HG03469 (cell line): Measurements from ENCODE around the gene ARHGAP12.
"Not testable (repeated sequence)": the region's sequence is repeated elsewhere in the genome, so short reads cannot be mapped to it uniquely, and the experiment has no call there.

Experiments
- ATAC-seq: cut with Tn5 transposase; IDR thresholded peaks from one replicate; pipeline ENCODE4 v1.9.1; 2021; ENCODE audit warnings: mild to moderate bottlenecking, moderate library complexity, moderate number of reproducible peaks; ENCODE audit not compliant: unreplicated experiment

The ARHGAP12 gene, protein sequence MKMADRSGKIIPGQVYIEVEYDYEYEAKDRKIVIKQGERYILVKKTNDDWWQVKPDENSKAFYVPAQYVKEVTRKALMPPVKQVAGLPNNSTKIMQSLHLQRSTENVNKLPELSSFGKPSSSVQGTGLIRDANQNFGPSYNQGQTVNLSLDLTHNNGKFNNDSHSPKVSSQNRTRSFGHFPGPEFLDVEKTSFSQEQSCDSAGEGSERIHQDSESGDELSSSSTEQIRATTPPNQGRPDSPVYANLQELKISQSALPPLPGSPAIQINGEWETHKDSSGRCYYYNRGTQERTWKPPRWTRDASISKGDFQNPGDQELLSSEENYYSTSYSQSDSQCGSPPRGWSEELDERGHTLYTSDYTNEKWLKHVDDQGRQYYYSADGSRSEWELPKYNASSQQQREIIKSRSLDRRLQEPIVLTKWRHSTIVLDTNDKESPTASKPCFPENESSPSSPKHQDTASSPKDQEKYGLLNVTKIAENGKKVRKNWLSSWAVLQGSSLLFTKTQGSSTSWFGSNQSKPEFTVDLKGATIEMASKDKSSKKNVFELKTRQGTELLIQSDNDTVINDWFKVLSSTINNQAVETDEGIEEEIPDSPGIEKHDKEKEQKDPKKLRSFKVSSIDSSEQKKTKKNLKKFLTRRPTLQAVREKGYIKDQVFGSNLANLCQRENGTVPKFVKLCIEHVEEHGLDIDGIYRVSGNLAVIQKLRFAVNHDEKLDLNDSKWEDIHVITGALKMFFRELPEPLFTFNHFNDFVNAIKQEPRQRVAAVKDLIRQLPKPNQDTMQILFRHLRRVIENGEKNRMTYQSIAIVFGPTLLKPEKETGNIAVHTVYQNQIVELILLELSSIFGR

DNA sequence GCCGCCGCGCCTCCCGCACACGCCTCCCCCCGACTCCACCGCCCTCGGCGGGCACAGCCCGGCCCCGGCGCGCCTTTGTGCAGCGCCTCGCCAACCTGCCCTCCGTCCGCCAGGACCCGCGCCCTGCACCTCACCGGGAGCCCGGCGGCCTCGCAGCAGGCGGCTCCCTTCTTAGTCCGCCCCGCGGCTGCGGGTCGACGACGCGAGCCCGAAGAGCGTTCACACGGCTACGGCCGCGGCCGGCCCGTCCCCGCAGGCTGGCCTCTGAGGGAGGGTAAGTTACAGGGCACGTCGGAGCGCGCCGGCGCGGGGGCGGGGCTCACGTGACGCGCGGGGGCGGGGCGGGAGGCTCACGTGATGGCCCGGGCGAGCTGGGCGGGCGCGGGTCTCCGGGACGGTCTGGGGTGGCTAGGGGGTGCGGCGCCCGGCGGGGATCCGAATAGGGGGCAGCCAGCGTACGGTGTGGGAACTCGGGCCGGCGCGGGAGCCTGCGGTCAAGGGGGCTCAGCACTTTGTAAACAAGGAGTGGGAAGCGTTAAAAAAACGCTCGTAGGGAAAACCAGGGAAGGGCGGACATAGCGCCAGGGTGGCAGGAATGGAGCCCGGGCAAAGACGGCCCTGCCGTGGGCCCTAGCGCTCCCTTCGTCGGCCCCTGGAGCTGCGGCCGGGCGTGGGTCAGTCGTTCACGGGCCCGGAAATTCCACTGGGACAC, at the start of gene ARHGAP12:
Gene ARHGAP12, minus strand, starts transcription at position 283 of the 712 bp plus-strand sequence. CDS start 19,976 bp downstream, outside the sequence.
- ATAC-seq: peak; percentile 38

DNA sequence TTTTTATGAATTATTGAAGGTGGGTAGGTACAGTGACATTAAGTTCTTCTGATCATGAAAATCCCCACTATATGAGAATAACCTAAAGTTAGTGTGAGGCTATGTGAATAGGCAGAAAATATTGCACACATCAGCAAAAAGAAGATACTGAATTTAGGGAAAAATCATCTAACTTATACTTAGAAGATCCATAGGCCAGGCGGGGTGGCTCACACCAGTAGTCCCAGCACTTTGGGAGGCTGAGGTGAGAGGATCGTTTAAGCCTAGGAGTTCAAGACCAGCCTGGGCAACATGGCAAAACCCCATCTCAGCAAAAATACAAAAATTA, 49.5 kb upstream of the ARHGAP12 start:
- ATAC-seq: no peak

DNA sequence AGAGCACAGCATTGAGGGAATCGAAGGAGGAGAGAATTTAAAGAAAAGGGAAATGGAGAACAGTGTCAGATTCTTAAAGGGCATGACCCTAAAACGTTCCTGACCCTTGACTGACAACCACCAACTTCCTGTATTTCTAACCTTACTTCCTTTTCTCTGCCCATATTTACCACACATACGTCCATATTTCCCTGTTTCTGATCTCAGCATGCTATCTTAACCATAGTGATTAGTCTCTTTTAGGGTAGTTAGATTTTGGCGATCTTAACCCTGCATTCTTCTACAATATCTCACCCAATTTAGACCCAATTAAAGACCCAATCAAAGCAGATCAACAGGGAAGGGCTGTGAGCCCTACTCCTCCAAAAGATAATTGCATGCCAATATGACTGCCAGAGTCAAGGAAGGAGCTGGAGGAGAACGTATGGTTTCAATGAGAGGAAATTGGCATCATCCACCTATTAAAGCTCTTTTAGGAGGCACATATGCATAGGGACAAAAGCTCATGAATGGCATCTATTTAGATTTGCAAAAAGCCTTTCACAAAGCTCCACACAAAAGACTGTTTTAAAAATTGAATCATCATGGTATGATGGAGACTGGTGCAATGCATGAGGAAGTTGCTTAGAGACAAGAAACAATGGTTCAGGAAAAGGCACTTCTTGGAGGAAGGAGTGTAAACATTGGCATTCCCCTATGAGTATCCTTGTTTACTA, 49.0 kb upstream of the ARHGAP12 start:
- no peak for ATAC-seq

DNA sequence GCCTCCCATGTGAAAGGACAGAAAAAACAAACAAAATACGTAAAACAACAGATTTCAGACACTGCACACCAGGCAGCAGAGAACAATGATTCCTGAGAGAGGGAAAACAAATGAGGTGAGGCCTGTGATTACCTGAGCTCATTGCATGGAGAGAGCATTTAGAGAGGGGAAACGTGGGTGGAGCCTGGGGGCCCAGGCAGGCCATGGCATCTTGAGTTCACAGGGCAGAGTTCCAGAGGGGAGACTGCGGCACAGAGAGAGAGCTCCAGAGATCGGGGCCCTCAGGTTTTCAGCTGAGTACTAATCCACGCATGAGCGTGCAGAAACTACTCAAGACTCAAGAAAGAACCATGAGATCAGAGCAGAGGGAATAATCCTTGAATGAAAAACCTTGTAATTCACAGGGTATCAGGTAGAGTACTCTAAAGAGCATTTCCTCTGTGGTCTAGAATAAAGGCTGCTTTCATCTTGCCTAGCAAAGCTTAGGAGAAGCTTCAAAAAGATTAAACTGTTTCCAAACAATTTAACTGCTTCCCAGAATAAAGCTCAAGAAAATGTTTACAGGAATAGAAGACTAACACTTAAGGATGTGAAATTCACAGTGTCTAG, 46.6 kb upstream of the ARHGAP12 start:
- no peak for ATAC-seq

DNA sequence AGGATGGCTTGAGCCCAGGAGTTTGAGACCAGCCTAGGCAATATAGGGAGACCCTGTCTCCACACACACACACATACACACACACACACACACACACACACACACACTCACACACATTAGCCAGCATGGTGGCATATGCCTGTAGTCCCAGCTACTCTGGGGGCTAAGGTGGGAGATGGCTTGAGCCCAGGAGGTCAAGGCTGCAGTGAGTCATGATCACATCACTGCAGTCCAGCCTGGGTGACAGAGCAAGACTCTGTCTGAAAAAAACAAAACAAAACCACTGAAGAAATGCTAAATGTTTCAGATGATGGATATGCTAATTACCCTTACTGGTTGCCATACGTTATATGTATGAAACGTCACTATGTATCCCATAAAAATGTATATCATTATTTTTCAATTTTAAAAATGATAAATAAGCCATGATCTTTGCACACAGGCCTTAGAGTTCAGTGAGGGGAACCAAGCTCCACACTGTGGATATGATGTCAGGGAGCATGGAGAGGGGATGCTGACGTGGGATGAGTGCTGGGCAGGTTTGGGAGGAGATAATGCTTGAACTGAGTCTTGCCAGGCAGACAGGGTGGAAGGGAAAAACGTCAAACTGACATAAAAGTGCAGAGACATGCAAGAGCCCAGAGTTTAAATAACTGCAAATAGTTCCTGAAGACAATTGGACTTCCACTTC, 45.9 kb upstream of the ARHGAP12 start:
- ATAC-seq: no peak

DNA sequence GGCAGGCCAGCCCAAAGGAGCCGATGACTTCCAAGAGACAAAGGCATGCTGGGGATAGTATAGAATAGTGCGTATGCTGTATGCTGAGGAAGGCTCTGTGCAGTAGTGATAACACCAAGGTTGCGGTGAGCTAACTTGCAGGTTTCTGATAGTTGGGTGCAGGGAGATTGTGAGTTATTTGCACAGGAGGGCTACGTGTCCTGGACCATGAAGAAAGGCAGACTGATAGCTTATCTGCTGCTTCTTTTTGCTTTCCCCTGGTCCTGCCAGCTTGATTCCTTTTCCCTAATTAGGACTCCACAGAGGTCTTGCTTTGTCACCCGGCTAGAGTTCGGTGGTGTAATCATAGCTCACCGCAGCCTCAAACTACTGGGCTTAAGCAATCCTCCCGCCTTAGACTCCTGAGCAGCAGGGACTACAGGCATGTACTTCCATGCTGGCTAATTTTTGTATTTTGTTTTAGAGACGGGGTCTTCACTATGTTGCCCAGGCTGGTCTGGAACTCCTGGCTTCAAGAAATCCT, 43.9 kb upstream of the ARHGAP12 start:
- no peak for ATAC-seq

DNA sequence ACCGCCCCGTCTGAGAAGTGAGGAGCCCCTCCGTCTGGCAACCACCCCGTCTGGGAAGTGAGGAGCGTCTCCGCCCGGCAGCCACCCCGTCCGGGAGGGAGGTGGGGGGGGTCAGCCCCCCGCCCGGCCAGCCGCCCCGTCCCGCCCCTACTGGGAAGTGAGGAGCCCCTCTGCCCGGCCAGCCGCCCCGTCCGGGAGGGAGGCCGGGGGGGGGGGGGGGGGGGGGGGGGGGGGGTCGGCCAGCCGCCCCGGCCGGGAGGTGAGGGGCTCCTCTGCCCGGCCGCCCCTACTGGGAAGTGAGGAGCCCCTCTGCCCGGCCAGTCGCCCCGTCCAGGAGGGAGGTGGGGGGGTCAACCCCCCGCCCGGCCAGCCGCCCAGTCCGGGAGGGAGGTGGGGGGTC, 41.2 kb upstream of the ARHGAP12 start:
- not testable (repeated sequence) for ATAC-seq

DNA sequence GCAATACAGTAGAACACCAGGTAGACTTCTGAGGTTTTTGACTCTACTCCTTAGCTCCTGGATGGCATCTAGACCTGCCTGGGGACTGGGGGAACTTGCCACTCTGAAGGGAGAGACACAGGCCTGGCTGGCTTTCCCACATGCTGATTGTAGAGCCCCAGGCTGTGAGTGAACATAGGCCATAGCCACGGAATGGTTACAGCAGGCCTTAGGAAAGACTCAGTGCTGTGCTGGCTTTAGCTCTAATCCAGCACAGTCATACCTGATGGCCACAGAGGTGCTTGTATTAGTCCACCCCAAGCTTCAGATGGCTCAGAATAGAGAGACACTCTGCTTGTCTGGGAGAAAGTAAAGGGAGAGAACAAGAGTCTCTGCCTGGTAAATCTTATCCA, 35.0 kb upstream of the ARHGAP12 start:
- ATAC-seq: no peak

DNA sequence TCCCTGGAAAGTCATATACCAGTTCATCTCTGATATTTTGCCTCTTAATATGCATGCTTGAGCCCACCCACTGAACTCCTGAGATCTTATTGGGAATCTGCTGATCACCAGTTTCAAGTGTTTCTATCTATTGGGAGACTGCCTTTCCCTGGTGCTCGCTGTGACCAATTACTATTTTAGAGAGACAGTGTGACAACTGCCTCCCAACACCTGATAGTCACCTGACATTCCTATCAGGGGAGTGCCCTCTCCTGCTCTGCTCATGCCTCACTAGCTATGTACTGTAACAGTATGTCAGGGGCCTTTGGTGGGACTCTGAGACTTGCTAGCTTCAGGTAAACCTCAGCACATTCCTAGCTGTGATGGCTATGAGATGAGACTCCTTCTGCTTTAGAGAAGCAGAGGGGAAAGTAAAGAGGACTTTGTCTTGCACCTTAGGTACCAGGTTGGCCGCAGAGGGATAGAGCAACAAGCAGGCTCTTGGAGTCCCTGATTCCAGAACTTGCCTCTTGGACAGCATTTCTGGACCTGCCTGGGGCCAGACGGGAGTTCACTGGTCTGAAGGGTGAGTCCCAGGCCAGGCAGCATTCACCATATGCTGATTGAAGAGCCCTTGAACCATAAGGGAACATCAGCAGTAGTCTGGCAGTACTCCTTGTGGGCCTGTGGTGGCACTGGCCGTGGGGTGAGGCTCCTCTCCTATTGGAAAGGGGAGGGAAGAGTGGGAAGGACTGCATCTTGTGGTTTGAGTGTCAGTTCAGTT, 34.4 kb upstream of the ARHGAP12 start:
- ATAC-seq: no peak

DNA sequence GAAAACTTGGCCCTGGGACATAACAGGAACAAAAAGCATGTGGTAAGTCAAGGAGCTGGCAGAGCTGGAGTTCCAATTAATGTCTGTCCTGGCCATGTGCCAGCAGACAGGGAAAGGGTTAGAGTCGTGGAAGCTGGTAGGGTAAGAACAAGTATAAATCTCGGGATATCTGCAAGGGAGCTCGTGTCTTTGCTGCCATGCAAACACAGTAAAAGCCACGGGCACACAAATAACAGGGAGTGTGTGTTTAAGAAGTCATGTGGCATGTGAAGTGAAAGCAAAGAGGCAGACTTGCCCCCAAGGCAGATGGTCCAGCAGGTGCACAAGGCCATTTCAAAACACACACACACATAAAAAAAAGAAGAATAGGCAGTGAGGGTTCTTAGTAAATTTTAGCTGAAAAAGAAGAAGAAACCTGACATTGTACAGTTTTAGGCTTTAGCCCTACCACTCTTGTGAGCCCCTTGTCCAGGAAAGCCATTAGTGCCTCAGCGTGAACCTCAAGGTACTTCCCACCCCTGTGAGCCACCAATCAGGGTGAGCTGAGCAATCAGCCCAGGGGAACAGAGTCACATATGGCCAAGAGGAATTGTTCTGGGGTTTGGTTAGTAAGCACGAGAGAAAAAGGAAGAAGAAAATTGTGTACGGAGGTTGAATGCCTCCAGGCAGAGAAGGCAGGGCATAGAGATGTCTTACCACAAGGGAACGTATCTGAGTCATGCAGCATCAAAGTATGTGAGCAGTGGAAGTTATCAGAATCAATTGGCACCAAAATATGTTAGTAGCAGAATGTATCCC, 32.8 kb upstream of the ARHGAP12 start:
- no peak for ATAC-seq

DNA sequence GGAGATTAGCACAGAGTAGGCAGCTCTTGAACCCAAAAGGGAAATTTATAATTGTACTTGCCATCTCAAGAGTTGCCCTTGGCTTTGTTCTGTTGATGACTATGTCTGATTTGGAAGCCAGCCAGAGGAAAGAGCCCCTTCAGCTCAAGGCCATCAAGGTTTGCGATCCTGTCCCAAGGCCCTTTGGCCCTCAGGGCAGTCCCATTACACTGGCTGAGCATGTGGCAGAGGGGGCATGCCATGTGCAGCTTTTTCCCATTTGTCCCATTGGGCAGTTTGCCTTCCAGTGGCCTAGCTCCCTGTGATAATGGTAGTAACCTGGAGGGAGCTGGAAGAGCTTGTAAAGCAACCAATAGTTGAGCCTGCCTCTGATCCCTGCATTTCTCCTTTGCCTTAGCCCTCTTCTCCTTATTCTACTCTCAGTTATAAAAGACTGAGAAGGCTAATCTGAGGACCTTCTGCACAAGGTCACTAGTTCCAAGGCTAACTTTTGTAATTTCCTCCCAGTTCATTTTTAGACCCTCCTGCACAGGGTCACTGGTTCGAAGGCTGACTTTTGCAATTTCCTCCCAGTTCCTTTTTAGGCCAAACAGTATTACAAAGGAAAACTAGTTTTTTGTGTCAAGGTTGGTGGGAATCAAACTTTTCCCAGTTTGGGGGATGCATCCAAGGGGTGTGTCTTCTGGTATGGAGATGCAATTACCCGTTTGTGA, 31.0 kb upstream of the ARHGAP12 start:
- ATAC-seq: no peak

DNA sequence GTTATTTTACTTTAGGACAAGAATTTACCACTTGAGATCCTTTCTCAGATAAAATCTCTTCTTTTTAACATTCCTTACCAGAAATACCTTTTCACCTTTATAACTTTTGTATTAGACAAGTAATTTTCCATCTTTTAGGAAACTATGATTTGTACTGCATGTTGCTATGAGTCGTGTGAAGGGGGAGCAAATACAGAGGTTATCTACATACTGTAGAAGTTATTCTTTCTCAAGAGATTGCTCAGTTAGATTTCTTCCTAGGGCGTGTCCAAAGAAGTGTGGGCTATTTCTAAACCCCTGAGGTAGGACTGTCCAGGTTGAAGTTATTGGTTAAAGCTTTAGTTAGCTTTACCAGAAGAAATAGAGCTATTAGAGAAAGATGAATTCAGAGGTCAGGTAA, 30.2 kb upstream of the ARHGAP12 start:
- ATAC-seq: no peak

DNA sequence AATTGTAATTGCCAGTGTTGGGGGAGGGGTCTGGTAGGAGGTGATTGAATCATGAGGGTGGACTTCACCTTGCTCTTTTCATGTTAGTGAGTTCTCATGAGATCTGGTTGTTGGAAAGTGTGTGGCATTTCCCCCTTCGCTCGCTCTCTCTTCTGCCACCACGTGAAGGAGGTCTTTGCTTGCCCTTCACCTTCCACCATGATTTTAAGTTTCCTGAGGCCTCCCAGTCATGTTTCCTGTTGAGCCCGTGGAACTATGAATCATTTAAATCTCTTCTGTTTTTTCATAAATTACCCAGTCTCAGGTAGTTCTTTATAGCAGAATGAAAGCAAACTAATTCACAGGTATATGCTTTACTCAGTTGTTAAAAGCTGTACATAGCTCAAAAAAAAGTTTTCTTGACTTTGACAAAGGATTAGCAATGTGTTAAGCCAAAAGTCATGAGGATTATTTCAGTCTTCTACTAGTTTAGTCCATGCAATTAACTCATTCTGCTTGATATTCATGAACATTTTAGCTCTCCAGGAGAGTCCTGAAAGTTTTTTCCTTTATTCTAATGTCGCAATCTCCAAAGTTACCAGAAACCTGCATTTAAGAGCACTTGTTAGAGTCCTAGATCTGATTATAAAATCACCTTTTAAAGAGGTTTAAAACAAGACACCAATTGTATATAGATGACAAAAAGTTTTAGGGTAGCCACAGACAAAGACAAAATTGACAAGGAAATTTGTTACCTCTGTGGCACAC, 27.7 kb upstream of the ARHGAP12 start:
- ATAC-seq: no peak

DNA sequence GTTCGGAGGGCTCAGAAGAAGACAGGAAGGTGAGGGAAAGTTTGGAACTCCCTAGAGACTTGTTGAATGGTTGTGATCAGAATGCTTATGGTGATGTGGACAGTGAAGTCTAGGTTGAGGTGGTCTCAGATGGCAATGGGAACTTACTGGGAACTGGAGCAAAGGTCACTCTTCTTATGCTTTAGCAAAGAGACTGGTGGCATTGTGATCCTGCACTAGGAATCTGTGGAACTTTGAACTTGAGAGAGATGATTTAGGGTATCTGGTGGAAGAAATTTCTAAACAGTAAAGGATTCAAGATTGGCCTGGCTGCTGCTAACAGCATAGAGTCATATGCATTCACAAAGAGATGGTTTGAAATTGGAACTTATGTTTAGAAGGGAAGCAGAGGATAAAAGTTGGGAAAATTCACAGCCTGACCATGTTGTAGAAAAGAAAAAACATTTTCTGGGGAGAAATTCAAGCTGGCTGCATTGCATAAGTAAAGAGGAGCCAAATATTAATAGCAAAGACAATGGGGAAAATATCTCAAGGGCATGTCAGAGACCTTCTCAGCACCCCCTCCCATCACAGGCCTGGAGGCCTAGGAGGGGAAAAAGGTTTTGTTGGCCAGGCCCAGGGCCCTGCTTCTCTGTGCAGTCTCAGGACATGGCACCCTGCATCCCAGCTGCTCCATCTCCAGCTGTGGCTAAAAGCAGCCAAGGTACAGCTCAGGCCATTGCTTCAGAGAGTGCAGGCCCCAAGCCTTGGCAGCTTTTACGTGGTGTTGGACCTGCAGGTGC, 26.0 kb upstream of the ARHGAP12 start:
- ATAC-seq: no peak

DNA sequence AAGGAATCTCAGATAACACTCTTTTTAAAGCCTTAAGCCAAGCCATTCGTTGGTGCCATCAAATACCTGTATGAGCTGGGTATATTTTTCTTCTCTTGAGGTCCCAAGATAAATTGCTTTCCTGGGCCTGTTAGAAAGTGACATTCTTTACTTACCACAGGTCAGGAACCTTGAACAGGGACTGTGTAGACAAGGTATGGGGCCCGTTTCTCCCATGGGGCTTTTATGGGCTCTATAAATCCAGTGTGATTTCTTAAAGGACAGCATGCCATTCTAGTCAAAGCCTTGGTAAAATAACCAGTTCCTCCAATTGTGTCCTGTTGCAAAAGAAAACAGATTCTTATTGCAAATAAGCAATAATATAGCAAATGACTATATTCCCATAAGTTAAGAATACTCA, 24.8 kb upstream of the ARHGAP12 start:
- ATAC-seq: no peak

DNA sequence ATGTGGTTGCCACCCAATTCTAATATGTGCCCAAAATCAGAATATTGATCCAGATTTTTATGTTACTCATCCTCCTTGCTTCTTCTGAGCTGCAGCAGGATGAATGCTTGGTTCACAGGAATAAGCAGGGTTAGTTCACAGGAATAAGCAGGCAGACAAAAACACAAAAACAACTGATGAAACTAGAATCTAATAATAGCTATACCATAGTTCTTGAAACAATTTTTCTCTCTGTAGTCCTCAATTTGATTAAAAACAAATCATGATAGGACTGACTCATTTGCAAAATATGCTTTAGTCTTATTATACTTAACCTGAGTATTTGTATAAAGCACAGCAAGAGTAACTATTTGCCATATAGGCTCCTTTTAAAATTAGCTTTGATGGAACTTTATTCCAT, 24.4 kb upstream of the ARHGAP12 start:
- ATAC-seq: no peak
